Kidney epithelial cell (primary cell): ENCODE data around the gene THSD7B. TPM values are rescaled to one million over a fixed set of nuclear protein-coding genes. Genes with fewer than 3 reads are reported as not detected.

ENCODE experiments used
- DNase-seq: peaks from one replicate; pipeline ENCODE4 v3.0.0-alpha.2; 2010; ENCODE audit warnings: low read depth
- H3K27me3 ChIP-seq: 2 replicates; pipeline ENCODE4 v1.6.0; 2011; ENCODE audit warnings: low read length; ENCODE audit not compliant: control insufficient read depth, insufficient read depth
- H3K36me3 ChIP-seq: 2 replicates; pipeline ENCODE4 v1.5.1; 2011; ENCODE audit warnings: low read length; ENCODE audit not compliant: control insufficient read depth, insufficient read depth
- H3K4me3 ChIP-seq: 2 replicates; pipeline ENCODE4 v1.5.1; 2011; ENCODE audit warnings: low read depth, mild to moderate bottlenecking, control low read depth, low read length
- CTCF ChIP-seq: IDR thresholded peaks from 2 replicates; pipeline ENCODE4 v1.5.1; 2011; ENCODE audit warnings: mild to moderate bottlenecking, moderate library complexity, low read length, control low read depth, inconsistent platforms; ENCODE audit not compliant: insufficient read depth, poor library complexity, severe bottlenecking
- total RNA-seq: library from RNA; depleted of rRNA; stranded (reverse); fragments of >200 nt; gene quantifications from 2 replicates; pipeline ENCODE4 v1.2.3, GENCODE V29; 2015

THSD7B gene
- total RNA-seq, 1 donor from 2014 or later, result 0.04 TPM

GRCh38 chr2:137115081-137115794, 349.9 kb downstream of the THSD7B start:
- H3K4me3 ChIP-seq, result no peak overlapping the region
- DNase-seq, result no peak
- H3K36me3 ChIP-seq, result no peaks in the 10 kb centered on the region
- TF ChIP-seq CTCF, result no peak
- H3K27me3 ChIP-seq, result no peaks in the 10 kb centered on the region

- TF ChIP-seq CTCF, result no peak
- DNase-seq, result no peak
- no peak overlapping the region for H3K4me3 ChIP-seq
- no peaks in the 10 kb centered on the region for H3K27me3 ChIP-seq
- no peaks in the 10 kb centered on the region for H3K36me3 ChIP-seq
Observed at GRCh38 chr2:137115795-137116089, 350.4 kb downstream of the THSD7B start.

GRCh38 chr2:137117385-137117784, 352.0 kb downstream of the THSD7B start:
- TF ChIP-seq CTCF, result no peak
- no peaks in the 10 kb centered on the region for H3K36me3 ChIP-seq
- H3K4me3 ChIP-seq, result no peak overlapping the region
- no peaks in the 10 kb centered on the region for H3K27me3 ChIP-seq
- DNase-seq, result peak; percentile 10

GRCh38 chr2:137118140-137118539, 352.8 kb downstream of the THSD7B start:
- no peak for TF ChIP-seq CTCF
- no peaks in the 10 kb centered on the region for H3K27me3 ChIP-seq
- no peak for DNase-seq
- H3K4me3 ChIP-seq, result no peak overlapping the region
- H3K36me3 ChIP-seq, result no peaks in the 10 kb centered on the region

GRCh38 chr2:137123226-137123625, 357.9 kb downstream of the THSD7B start:
- Histone ChIP-seq H3K36me3 (no peaks in the 10 kb centered on the region), H3K27me3 (no peaks in the 10 kb centered on the region), H3K4me3 (no peak overlapping the region)
- no peak for DNase-seq
- no peak for TF ChIP-seq CTCF

GRCh38 chr2:137133225-137133624, 367.9 kb downstream of the THSD7B start:
- Histone ChIP-seq H3K36me3 (no peaks in the 10 kb centered on the region), H3K27me3 (no peaks in the 10 kb centered on the region), H3K4me3 (no peak overlapping the region)
- no peak for TF ChIP-seq CTCF
- no peak for DNase-seq
